ENCODE results near the gene ZNF385B.
"Not testable (repeated sequence)": the region's sequence is repeated elsewhere in the genome, so short reads cannot be mapped to it uniquely, and the experiment has no call there.

ZNF385B gene

DNA sequence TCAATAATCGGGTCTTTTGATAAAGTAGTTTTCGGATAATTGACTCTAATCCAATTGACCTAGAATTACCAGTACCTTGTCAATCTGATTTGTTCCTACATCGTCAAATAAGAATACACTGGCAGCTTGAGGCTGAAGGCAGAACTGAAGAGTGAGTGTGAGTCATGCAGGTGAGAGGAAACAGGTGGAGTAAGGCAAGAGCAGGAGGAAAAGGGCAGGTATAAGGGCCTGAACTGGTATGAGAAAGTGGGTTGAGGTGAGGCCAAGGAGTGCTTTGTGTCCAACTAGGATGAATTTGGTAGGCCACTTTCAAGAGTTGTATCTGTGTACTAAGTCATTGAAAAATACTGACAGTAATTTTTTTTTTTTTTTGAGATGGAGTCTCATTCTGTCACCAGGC lies 186.0 kb downstream of the ZNF385B start:
- DNase-seq, result no peak

- DNase-seq, result no peak
Observed at GRCh38 chr2:179671043-179671981, 190.1 kb downstream of the ZNF385B start.

DNA sequence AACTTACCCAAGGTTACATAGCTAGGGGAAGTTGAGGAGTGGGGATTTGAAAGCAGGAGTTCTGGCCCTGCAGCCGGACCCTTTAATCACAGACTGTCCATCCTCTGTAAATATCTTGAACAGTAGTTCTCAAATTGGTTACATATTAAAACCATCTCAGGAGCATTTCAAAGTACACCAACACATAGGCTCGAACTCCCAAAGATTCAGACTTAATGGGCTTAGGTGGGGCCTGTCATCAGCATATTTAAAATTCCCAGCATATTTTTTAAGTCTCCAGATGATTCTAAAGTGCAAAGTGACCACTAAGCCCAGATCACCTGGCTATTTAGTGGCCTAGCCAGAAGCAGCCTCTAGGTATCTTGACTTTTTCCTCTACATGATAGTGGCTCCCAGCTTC lies 192.2 kb downstream of the ZNF385B start:
- no peak for DNase-seq

GRCh38 chr2:179664972-179665812 lies 196.2 kb downstream of the ZNF385B start:
- DNase-seq, result no peak

GRCh38 chr2:179661986-179662385 lies 199.4 kb downstream of the ZNF385B start:
- DNase-seq, result peak; percentile 49 to 55

DNA sequence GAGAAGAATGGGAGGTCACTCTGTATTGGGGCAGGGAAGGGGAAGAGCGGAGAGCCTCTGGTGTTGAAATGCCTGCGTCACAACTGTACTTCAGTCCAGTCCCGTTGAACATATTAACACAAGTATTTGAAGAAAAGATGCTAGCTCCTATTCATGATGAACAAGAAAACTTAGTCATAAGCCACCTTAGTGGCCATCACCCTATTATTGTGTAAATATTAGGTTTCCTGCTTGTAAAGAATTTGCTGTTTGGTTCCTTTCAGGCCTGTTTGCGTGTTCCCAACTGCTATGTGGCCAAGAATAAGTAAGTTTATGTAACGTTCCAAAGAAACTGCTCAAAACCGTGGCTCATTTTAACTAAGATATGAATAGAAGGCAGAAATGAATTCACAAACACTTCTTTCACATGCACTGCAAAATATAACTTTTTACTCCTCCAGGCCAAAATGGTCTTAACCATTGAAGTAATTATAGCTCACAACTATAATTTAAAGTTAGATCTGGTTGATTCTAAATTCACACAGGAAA lies 204.3 kb downstream of the ZNF385B start:
- no peak for DNase-seq

GRCh38 chr2:179655627-179656026 lies 205.8 kb downstream of the ZNF385B start:
- DNase-seq, result no peak

GRCh38 chr2:179654806-179655205 lies 206.6 kb downstream of the ZNF385B start:
- no peak for DNase-seq

- no peak for DNase-seq
Observed at GRCh38 chr2:179652296-179652695, 209.1 kb downstream of the ZNF385B start.

DNA sequence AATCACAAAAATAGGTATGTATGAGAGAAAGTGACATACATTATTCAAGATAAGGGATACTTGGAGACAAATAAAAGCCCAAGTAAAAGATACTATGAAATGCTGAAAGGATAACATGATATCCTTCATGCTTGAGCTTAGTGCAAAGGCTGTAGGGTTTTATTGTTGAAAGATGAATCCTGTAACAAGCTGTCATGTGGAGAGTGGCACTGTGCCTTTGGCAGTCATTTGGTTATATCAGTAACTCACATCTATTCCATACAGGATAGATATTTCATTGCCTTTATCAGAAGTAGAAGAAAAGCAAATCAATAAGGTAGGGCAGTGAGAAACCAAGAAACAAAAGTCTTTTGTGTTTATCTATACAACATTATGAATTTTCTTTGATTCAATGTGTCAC lies 211.0 kb downstream of the ZNF385B start:
- no peak for DNase-seq

DNA sequence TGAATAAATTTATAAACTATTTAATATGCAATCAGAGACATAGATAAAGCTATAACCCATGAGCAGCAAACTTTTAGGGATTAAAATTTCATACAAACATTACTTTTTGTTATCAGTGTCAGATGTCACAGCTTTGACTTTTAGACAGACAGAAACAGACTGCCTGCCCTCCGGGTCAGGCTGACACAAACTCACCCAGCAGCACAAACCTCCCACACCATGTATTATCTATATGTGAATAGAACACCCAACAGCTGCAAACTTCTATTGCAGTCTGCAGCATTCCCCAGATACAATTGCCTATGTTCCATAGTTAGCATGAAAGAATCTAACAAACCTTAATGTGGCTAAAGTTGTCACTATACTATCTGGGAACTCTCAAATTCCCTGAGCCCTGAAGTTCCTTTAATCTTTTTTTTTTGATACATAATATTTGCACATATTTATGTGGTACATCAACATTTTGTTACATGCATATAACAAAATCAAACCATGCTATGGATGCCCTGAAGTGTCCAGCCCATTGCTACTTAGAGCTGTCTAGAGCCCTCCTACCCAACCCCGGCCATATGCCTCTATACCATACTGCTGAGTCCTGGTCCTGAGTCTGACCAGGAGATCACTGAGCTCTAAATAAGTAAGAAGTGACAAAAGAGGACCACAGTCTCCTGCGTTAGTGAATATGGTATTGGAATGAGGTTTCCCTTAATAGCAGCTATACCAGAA lies 214.4 kb downstream of the ZNF385B start:
- no peak for DNase-seq

- no peak for DNase-seq
Observed at GRCh38 chr2:179646173-179646769, 215.1 kb downstream of the ZNF385B start.

GRCh38 chr2:179645047-179645446 lies 216.4 kb downstream of the ZNF385B start:
- DNase-seq, result no peak

DNA sequence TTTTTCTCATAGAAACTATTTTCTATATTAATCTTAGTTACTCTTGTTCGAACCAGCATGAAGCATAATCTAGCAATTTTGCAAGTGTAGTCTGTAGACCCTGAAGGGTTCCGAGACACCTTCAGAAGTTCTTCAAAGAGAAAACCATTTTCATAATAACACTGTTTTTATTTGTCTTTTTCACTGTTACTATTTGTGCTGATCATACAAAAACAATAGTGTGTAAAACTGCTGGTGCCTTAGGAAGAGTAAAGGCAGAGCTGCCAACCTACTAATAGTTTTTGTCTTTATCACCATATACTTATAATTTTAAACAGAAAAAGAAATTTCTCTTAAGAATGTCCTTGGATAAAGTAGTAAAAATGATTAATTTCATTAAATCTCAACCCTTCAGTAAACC lies 218.9 kb downstream of the ZNF385B start:
- no peak for DNase-seq

DNA sequence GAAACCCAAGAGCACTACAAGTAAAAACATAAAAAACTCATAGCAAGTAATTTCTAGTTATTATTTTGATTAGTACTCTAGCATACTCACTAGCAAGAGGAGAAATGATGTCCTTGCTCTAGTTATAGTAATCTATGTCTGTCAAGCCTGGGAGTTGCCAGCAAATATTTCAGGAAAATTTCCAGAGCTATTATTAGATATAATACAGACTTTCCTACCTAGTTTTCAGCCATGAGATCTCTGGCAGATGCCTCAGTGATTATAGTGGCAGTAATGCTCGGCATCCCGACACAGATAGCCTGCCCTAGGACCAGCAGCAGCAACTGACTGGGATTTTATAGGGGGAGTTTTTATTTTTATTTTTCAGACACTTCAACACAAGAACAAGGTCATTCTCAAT lies 224.4 kb downstream of the ZNF385B start:
- DNase-seq, result no peak

DNA sequence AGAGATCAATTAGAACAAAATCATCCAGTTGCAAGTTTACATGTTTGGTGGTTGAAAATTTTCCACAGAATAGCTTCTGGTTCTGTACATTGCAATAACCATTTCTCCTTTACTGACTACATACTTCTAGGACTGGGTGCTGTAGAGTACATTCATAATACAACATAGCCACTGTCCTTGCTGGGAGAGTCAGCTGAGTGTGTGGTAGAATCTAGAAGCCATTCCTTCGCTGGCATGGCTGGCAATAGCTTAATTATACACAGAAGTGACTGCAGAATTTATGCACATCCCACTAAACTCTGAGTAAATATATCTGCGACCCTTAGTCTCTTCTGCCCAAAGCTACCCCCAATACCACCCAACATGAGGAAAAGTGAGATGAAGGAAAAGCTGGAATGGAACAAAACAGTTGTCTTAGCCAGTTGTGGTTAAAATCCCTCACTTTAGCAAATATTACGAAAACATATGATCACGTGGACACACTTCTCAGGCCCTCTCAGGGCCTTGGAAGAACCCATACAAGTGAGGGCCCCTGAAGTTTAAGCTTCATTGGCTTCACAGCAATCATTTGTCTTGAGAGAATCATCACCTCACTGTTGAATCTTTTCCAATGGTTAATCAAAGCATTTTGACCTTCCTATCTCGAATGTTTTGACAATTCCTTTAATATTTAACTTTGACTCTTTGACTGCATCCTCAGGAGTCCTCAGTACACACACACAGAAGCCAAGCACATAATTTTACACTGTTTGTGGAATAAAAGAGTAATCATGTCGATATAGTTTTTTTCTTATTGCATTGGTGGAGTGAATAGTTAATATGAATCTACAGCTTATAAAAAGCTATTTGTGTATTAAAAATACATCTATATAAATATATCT lies 225.1 kb downstream of the ZNF385B start:
- DNase-seq, result no peak

GRCh38 chr2:179631769-179632385 lies 229.5 kb downstream of the ZNF385B start:
- DNase-seq, result not testable (repeated sequence)

DNA sequence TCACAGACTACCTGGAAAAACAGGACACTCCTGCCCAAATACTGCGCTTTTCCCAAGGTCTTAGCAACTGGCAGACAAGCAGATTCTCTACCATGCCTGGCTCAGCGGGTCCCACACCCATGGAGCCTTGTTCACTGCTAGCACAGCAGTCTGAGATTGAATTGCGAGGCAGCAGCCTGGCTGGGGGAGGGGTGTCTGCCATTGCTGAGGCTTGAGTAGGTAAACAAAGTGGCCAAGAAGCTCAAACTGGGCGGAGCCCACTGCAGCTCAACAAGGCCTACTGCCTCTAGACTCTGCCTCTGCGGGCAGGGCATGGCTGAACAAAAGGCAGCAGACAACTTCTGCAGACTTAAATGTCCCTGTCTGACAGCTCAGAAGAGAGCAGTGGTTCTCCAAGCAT lies 231.6 kb downstream of the ZNF385B start:
- not testable (repeated sequence) for DNase-seq

DNA sequence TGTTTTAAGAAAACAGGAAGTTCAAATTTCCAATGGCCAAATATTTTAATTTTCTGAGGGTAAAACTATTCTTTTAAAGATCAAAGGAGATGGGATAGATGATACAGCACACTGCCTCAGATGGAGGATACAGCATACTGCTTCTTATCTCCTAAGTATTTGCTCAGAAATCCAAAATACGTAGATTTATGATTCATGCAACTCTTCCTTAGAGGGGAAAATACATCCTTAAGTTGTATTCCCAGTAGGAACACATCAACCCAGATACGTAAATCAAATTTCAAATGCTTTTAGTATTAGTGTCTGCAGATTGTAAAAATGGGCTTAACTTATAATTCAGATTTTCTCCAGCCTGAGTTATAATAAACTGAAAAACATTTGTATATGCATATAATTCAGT lies 235.2 kb downstream of the ZNF385B start:
- DNase-seq, result no peak

DNA sequence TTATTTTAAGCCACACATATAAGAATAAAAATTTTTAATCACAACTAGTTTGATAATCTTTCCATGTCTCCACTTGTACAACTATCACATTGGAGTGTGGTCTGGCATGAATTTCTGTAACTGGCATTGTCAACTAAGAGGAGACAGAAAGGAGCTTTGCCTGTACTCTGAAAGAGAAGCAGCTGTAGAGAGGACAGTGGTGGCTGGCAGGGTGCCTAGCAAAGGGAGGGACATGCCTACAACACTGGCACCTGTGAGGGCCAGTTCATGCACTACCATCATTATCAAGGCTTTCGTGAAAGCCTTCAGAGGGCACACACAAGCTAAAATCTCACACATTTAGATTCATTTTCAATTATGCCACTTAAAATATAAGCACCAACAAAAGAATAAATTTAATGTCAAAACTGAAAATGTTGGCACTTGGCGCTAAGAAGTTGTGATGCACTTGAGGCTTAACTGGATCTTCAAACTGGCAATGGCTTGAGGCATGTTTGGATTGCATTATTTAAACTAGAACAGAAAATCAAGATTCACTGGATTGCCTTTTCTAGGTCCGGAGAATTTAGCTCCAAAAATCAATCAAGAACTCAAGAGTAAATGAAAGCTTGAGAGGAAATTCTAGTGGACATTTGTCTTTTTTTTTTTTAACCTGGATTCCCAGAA lies 238.6 kb downstream of the ZNF385B start:
- DNase-seq, result no peak

All from Kasumi-1 (cell line).